Vagina (tissue), 2 donors: ENCODE results near the gene ZNF853. TPM values are rescaled to one million over a fixed set of nuclear protein-coding genes. Genes with fewer than 3 reads are reported as not detected.

Source experiments
- DNase-seq, 2 donors: peaks; one replicate each; pipeline ENCODE4 v3.0.0-alpha.2; 2017; ENCODE audit errors: extremely low spot score in 2 of 2
- H3K27ac ChIP-seq: fragments of 200-600 bp; sonication (generic); one replicate; pipeline ENCODE4 v1.5.1; 2019
- H3K27me3 ChIP-seq: fragments of 200-600 bp; sonication (generic); one replicate; pipeline ENCODE4 v1.5.1; 2019
- H3K36me3 ChIP-seq, 2 donors: fragments of 200-600 bp; sonication (generic); one replicate each; pipeline ENCODE4 v1.5.1; 2017 to 2019
- H3K4me1 ChIP-seq: fragments of 200-600 bp; sonication (generic); one replicate; pipeline ENCODE4 v1.5.1; 2019
- H3K4me3 ChIP-seq, 2 donors: fragments of 200-600 bp; sonication (generic); 1 replicate in 1 of 2; 2 replicates in 1 of 2; pipeline ENCODE4 v1.5.1; 2016 to 2019
- H3K9me3 ChIP-seq: fragments of 200-600 bp; sonication (generic); one replicate; pipeline ENCODE4 v1.5.1; 2019
- POLR2A ChIP-seq, 2 donors: fragments of 450-650 bp; IDR thresholded peaks; one replicate each; pipeline ENCODE4 v1.6.1; 2017; ENCODE audit warnings: antibody characterized with exemption in 2 of 2, mild to moderate bottlenecking in 2 of 2, moderate library complexity in 2 of 2
- POLR2AphosphoS5 ChIP-seq, 2 donors: sonication (generic); formaldehyde crosslinking; IDR thresholded peaks; one replicate each; pipeline ENCODE4 v1.9.0; 2017; ENCODE audit warnings: antibody characterized with exemption in 2 of 2, mild to moderate bottlenecking in 2 of 2, low read depth in 1 of 2; ENCODE audit not compliant: insufficient read depth in 1 of 2
- intact Hi-C: fragments of 100-400 bp; cut with DNase I; formaldehyde crosslinking; loops from one replicate; pipeline ENCODE4 v1.15.1; 2023
- total RNA-seq: library from RNA; depleted of rRNA; stranded (reverse); fragments of >200 nt; gene quantifications from one replicate; pipeline ENCODE4 v1.2.3, GENCODE V29; 2016
- TF ChIP-seq, protein P1 (sequence below), 3 experiments: fragments of 450-650 bp in 2 of 3; fragments of 200-600 bp in 1 of 3; sonication (generic) in 1 of 3; IDR thresholded peaks; one replicate each; pipeline ENCODE4 v1.5.1; 2017 to 2019; ENCODE audit warnings: antibody characterized with exemption in 3 of 3, mild to moderate bottlenecking in 2 of 3, moderate library complexity in 2 of 3

The ZNF853 gene
- total RNA-seq, 1 donor from 2014 or later = 14.0 TPM

- Histone ChIP-seq H3K27ac (no peak overlapping the region), H3K27me3 (no peaks in the 10 kb centered on the region), H3K4me3 (no peak overlapping the region), H3K4me1 (no peaks in the 10 kb centered on the region), H3K36me3 (peaks cover 0 to 59% of the 10 kb centered on the region in 2 donors), H3K9me3 (no peaks in the 10 kb centered on the region)
- no peak for TF ChIP-seq POLR2A (IDR thresholded peaks at IDR 0.05)
- no peak for TF ChIP-seq POLR2AphosphoS5 (IDR thresholded peaks at IDR 0.05; ENCODE audit: insufficient read depth in 1 of 2, low read depth in 1 of 2)
- TF ChIP-seq, protein P1, sequence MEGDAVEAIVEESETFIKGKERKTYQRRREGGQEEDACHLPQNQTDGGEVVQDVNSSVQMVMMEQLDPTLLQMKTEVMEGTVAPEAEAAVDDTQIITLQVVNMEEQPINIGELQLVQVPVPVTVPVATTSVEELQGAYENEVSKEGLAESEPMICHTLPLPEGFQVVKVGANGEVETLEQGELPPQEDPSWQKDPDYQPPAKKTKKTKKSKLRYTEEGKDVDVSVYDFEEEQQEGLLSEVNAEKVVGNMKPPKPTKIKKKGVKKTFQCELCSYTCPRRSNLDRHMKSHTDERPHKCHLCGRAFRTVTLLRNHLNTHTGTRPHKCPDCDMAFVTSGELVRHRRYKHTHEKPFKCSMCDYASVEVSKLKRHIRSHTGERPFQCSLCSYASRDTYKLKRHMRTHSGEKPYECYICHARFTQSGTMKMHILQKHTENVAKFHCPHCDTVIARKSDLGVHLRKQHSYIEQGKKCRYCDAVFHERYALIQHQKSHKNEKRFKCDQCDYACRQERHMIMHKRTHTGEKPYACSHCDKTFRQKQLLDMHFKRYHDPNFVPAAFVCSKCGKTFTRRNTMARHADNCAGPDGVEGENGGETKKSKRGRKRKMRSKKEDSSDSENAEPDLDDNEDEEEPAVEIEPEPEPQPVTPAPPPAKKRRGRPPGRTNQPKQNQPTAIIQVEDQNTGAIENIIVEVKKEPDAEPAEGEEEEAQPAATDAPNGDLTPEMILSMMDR (IDR thresholded peaks at IDR 0.05) = no peak
- intact Hi-C loops = no loop called here
- no peak for DNase-seq
These were observed 33.4 kb downstream of the ZNF853 start for GRCh38 chr7:6648815-6649104.

DNA sequence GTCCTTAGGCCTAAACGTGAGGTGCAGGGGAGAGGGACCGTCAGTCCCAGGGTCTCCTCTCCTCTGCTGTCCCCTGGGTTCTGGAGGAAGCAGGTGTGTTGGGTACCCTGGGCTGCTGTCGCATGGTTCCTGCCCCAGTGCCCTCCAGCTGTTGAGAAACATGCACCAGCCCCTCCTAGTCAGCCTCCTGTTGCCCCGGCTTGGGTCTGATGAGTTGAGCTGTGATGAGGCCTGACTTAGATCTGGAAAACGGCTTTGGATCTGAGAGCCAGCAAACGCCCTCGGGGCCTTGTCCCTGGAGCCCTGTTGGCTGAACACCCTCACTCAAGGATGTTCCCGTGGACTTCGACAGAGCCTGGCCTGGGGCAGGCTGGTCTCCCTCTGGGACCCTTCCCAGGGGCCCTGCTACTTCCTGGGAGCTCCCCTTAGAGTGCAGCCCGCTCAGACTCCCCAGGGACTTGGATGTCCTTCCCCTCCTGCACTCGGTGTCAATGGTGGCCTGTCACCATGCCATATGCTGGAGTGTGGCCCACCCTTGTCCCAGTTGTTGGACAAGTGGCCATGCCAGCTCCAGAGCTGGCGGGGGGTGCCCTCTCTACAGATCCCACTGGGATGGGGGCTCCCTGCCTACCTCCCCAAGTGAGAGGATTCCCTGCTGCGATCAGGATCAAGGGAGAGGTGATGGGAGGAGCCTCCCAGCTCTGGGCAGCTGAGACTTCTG is 34.0 kb downstream of the ZNF853 start:
- TF ChIP-seq POLR2A (IDR thresholded peaks at IDR 0.05) (no peak), POLR2AphosphoS5 (IDR thresholded peaks at IDR 0.05; ENCODE audit: insufficient read depth in 1 of 2, low read depth in 1 of 2) (no peak)
- TF ChIP-seq, protein P1 (IDR thresholded peaks at IDR 0.05) = no peak
- intact Hi-C loops = no loop called here
- H3K36me3 ChIP-seq = peaks cover 0 to 54% of the 10 kb centered on the region in 2 donors
- no peaks in the 10 kb centered on the region for H3K9me3 ChIP-seq
- H3K4me1 ChIP-seq = no peaks in the 10 kb centered on the region
- no peaks in the 10 kb centered on the region for H3K27me3 ChIP-seq
- H3K27ac ChIP-seq = no peak overlapping the region
- no peak for DNase-seq
- H3K4me3 ChIP-seq = no peak overlapping the region

DNA sequence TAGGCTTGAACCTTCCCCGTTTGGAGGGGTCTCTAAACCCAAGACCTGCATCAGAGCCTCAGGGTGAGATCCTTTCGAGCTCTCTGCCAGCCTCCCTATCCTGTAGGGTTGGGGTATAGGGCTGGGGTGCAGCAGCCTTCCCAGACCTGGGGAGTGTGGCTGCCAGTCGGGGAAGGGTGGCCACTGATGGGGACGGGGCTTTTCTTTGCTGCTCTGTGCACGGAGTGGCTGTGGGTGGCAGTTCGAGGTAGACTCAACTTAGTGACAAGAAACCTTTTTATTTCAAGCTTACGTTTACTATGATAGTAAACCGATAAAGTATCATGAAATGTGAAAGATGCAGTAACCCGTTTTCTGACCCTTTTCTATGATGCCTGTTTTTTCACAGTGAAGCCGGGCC is 34.7 kb downstream of the ZNF853 start:
- DNase-seq = no peak
- Histone ChIP-seq H3K4me3 (no peak overlapping the region), H3K27me3 (no peaks in the 10 kb centered on the region), H3K4me1 (no peaks in the 10 kb centered on the region), H3K27ac (no peak overlapping the region), H3K9me3 (no peaks in the 10 kb centered on the region), H3K36me3 (peaks cover 0 to 54% of the 10 kb centered on the region in 2 donors)
- TF ChIP-seq, protein P1 (IDR thresholded peaks at IDR 0.05) = no peak
- TF ChIP-seq POLR2AphosphoS5 (IDR thresholded peaks at IDR 0.05; ENCODE audit: insufficient read depth in 1 of 2, low read depth in 1 of 2) (no peak), POLR2A (IDR thresholded peaks at IDR 0.05) (no peak)
- intact Hi-C loops = no loop called here

DNA sequence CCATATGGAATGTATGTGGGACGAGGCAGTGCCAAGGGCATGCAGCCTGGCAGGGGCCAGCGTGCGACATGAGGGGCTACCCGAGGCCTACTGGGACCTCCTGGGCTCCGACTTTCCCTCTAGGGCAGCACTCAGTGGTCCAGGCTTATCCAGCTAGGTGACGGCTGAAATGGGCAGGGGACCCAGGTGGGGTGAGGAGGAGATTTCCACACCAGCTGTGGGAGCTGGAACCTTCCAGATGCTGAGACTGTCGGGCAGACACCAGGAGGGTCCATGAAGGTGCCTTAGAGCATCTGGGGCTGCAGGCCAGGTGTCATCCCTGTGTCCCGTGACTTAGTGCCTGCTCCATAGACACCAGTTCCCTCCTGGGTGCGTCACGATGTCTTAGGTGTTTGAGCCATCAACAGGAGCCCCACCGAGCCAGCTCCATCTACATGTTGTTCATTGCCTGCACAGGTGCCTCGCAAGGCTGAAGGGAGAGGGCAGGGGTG is 35.2 kb downstream of the ZNF853 start:
- intact Hi-C loops = no loop called here
- Histone ChIP-seq H3K4me3 (no peak overlapping the region), H3K27ac (no peak overlapping the region), H3K36me3 (peaks cover 0 to 56% of the 10 kb centered on the region in 2 donors), H3K27me3 (no peaks in the 10 kb centered on the region), H3K4me1 (no peaks in the 10 kb centered on the region), H3K9me3 (no peaks in the 10 kb centered on the region)
- TF ChIP-seq POLR2AphosphoS5 (IDR thresholded peaks at IDR 0.05; ENCODE audit: insufficient read depth in 1 of 2, low read depth in 1 of 2) (no peak), POLR2A (IDR thresholded peaks at IDR 0.05) (no peak)
- TF ChIP-seq, protein P1 (IDR thresholded peaks at IDR 0.05) = no peak
- DNase-seq = no peak

- Histone ChIP-seq H3K9me3 (no peaks in the 10 kb centered on the region), H3K27ac (no peak overlapping the region), H3K4me1 (no peaks in the 10 kb centered on the region), H3K4me3 (no peak overlapping the region), H3K36me3 (peaks cover 0 to 46% of the 10 kb centered on the region in 2 donors), H3K27me3 (no peaks in the 10 kb centered on the region)
- TF ChIP-seq, protein P1 (IDR thresholded peaks at IDR 0.05) = no peak
- TF ChIP-seq POLR2A (IDR thresholded peaks at IDR 0.05) (no peak), POLR2AphosphoS5 (IDR thresholded peaks at IDR 0.05; ENCODE audit: insufficient read depth in 1 of 2, low read depth in 1 of 2) (no peak)
- no peak for DNase-seq
- intact Hi-C loops = no loop called here
These were observed 36.5 kb downstream of the ZNF853 start for GRCh38 chr7:6651851-6652445.
